HG03378 (cell line): ENCODE data around the gene CFAP97D2.
"Not testable (repeated sequence)": the region's sequence is repeated elsewhere in the genome, so short reads cannot be mapped to it uniquely, and the experiment has no call there.

Experiments
- ATAC-seq: cut with Tn5 transposase; IDR thresholded peaks from one replicate; pipeline ENCODE4 v1.9.1; 2021; ENCODE audit warnings: mild to moderate bottlenecking, moderate library complexity; ENCODE audit not compliant: unreplicated experiment

The CFAP97D2 gene

GRCh38 chr13:114157869-114158495, 21.1 kb upstream of the CFAP97D2 start:
- no peak for ATAC-seq

DNA sequence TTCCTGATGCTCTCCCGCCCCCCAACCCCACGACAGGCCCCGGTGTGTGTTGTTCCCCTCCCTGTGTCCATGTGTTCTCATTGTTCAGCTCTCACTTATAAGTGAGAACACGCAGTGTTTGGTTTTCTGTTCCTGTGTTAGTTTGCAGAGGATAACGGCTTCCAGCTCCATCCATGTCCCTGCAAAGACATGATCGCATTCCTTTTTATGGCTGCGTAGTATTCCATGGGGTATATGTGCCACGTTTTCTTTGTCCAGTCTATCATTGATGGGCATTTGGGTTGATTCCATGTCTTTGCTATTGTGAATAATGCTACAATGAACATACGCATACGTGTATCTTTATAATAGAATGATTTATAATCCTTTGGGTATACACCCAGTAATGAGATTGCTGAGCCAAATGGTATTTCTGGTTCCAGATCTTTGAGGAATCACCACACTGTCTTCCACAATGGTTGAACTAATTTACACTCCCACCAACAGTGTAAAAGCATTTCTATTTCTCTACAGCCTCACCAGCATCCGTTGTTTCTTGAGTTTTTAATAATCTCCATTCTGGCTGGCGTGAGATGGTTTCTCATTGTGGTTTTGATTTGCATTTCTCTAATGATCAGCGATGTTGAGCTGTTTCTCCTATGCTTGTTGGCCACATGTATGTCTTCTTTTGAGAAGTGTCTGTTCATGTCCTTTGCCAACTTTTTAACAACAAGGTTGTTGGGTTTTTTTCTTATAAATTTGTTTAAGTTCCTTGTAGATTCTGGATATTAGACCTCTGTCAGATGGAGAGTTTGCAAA, 20.0 kb upstream of the CFAP97D2 start:
- not testable (repeated sequence) for ATAC-seq

DNA sequence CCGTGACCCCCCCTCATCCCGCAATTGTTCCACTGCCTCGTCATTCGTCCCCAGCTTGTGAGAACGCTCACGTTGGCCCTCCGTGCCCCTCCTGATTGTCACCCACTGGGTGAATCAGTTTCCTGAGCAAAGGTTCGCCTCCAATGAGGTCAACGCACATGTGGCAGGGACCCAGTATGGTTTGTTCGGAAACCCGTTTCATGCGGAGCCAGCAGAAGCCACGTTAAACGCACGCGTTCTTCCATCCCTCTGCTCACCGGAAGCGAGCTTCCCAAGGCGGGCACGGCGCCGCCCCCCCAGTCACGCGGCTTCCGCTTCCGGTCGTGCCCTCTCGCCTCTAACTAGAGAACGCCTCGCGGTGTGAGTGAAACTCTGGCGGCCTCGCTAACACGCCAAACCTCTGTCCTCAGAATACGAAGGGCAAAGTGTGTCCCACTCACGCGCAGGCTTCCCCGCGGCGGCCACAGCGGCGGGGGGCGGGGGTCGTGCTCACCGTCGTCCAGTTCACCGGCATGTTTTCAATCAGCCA, 18.0 kb upstream of the CFAP97D2 start:
- no peak for ATAC-seq

- ATAC-seq = no peak
These were observed 17.2 kb upstream of the CFAP97D2 start for GRCh38 chr13:114161644-114162532.

- ATAC-seq = no peak
These were observed 16.5 kb upstream of the CFAP97D2 start for GRCh38 chr13:114162533-114162922.

DNA sequence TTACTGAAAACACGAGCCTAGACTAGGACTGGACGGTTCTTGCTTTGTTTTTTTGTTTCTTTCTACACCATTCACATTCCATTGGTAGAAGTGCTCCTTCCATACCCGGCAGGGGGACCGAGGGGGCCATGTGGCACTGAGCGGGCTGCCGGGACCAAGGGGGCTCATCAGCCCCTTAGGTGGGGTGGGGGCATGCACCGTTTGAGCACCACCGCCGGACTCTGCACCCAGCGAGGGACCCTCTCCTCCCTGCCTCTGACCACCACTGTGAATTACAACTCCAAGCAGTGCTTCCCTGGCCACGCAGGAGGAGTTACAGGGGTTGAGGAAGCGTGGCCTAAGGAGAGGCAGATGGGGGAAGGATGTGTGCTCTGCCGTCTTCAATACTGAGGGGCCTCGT, 15.0 kb upstream of the CFAP97D2 start:
- ATAC-seq = no peak

- no peak for ATAC-seq
These were observed 14.2 kb upstream of the CFAP97D2 start for GRCh38 chr13:114164681-114165429.

GRCh38 chr13:114166381-114167131, 12.5 kb upstream of the CFAP97D2 start:
- ATAC-seq = no peak

GRCh38 chr13:114167426-114167825, 11.6 kb upstream of the CFAP97D2 start:
- no peak for ATAC-seq

GRCh38 chr13:114167885-114168284, 11.2 kb upstream of the CFAP97D2 start:
- ATAC-seq = no peak

DNA sequence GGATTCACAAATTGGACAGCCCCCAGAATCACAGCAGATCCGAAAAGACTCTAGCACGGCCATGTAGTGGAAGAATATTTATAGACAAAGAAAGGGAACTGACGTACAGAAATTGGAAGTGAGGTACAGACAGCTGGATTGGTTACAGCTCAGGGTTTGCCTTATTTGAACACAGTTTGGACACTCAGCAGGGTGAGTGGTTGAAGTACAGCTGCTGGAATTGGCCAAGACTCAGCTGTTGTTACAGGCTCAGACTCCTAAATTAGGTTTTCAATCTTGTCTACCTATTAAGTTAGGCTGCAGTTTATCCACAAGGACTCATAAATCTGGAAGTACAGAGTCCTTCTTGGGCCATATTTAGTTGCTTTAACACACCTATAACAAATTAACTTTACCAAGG, 5.8 kb upstream of the CFAP97D2 start:
- no peak for ATAC-seq

GRCh38 chr13:114173745-114174144, 5.3 kb upstream of the CFAP97D2 start:
- no peak for ATAC-seq

DNA sequence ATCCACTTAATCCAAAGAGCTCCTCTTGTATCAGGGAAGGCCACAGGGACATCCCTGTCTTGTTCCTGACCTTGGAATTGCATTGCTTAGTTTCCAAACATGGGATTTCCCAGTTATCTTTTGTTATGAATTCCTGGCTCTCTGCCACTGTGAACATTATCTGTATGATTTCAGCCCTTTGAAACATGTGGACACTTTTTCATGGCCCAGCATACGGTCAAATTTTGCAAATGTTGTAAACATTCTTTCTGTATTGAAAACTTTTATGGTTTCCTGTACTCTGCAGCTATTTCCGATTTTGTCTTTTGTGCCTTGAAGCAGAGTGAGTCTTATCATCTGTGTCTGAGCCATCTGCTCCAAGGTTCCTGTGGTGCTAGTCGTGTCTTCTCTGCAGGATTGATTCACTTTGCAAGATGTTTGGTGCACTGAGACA, 4.5 kb upstream of the CFAP97D2 start:
- ATAC-seq = no peak

- not testable (repeated sequence) for ATAC-seq
These were observed 2.6 kb upstream of the CFAP97D2 start for GRCh38 chr13:114176359-114176902.

- no peak for ATAC-seq
These were observed 1.6 kb upstream of the CFAP97D2 start for GRCh38 chr13:114177245-114178010.

- no peak for ATAC-seq
These were observed 6.3 kb downstream of the CFAP97D2 start for GRCh38 chr13:114185182-114185971.

DNA sequence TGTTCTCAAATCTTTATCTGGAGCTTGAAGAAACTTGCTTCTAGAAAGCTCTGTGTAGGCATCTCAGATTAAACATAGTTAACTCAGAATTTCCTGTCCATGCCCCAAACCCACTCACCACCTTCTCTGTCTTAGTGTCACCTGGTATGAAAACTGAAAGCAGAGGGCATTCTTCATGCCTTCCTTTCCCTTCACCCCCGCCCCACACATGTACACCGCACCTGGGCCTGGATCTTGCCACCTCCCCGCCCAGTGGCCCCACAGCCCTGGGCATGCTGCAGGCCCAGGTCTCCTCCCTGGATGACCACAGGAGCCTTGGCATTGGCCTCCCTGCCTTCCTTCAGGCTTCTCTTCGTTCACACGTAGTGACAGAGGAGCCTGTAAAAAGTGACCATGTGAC, 15.8 kb downstream of the CFAP97D2 start:
- ATAC-seq = no peak

- no peak for ATAC-seq
These were observed 17.6 kb downstream of the CFAP97D2 start for GRCh38 chr13:114196629-114197028.
